ENCODE results near the gene RIBC2.
"Not testable (repeated sequence)": the region's sequence is repeated elsewhere in the genome, so short reads cannot be mapped to it uniquely, and the experiment has no call there.

The RIBC2 gene

DNA sequence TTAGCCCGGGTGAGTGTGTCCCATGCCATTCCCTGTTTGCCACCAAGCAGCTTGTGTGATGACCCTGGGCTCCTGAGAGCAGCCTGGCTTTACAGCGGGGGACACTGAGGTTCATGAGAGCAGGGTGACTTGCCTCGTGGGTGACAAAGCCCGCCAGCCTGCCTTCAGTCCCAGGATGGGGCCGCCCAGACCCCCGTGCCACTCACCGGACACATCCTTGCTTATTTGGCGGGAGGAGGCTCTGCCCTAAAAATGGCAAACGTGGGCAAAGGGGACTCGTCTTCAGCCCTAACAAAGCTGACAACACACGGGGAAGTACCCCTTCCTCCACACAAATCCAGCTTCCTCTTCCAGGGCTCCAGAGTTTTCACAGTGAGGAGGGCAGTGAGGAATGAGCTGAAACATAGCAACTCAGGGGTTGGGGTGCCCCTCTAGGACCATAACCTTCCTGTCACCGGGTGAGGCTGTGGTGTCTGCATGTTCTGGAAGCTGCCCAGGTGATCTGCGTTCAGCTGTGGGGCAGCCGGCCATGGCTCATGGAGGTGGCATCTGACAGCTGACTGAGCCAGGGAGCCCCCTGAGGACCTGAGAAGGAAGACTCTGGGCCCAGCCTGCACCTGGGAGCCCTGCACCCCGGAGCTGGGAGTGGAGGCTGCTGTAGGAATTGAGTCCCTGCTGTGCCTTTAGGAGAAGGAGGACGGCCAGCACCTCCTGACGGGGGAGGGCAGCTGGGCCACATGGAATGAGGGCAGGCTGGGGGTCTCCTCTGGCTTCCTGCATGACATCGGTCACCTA is 16.7 kb downstream of the RIBC2 start:
- TF ChIP-seq GATA1 (IDR thresholded peaks at IDR 0.05; ENCODE audit: low read depth, low read length) (no peak), POLR2A (IDR thresholded peaks at IDR 0.05; ENCODE audit: low read length) (no peak)
- DNase-seq, result no peak

DNA sequence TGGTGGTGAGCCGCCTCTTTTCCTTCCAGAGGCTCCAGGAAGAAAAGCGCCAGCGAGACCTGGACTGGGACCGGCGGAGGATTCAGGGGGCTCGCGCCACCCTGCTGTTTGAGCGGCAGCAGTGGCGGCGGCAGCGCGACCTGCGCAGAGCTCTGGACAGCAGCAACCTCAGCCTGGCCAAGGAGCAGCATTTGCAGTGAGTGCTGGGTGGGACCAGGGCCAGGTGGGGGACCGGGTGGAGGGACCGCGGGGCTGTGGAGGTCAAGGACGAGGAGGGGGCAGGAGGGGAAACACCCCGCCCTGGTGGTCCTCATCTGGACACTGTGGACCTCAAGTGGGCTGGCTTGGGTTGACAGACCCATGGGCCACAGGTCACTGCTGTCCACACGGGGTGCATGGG is 17.4 kb downstream of the RIBC2 start:
- TF ChIP-seq POLR2A (IDR thresholded peaks at IDR 0.05; ENCODE audit: low read length) (no peak), GATA1 (IDR thresholded peaks at IDR 0.05; ENCODE audit: low read depth, low read length) (no peak)
- no peak for DNase-seq

DNA sequence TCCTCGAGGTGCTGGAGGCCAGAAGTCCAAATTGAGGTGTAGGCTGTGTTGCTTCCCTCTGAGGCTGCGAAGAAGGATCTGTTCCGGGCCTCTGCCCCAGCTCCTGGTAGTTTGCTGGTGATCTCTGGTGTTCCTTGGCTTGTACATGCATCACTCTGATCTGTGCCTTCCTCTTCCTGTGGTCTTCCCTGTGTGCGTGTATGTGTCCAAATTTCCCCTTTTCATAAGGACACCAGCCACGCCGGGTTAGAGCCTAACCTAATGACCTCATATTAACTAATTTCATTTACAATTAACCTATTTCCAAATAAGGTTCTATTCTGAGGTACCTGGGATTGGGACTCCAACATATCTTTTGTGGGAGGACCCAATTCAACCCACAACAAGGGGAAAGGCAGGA is 21.5 kb downstream of the RIBC2 start:
- DNase-seq, result no peak
- no peak for TF ChIP-seq GATA1 (IDR thresholded peaks at IDR 0.05; ENCODE audit: low read depth, low read length)
- TF ChIP-seq POLR2A (IDR thresholded peaks at IDR 0.05; ENCODE audit: low read length), result no peak

DNA sequence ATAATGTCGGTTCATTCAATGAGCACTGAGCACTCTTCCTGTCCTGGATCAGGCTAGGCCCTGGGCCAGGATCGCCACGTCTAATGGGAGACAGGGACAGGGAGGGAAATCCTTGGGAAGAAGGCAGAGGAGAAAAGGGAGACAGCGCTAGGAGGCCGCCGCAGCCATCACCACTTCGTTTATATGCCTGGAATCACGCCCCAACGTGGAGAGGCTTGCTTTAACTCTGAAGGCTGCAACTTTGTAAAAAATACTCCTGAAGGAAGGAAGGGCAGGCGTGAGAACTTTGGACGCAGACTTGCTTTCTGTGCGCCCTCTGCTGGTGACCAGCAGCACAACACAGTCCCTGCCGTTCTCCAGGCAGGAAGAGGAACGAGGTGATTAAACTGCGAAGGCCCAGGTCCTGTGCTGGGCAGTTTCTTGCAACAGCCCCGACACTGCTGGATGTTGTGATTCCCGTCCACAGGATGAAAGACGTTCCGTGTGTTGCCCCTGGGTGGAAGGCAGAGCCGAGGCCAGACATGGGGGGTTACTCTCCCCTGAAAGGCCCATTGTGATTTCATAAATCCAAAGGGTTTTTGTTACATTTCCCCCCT is 22.1 kb downstream of the RIBC2 start:
- TF ChIP-seq POLR2A (IDR thresholded peaks at IDR 0.05; ENCODE audit: low read length) (no peak), GATA1 (IDR thresholded peaks at IDR 0.05; ENCODE audit: low read depth, low read length) (no peak)
- DNase-seq, result peak; percentile 77 to 87

DNA sequence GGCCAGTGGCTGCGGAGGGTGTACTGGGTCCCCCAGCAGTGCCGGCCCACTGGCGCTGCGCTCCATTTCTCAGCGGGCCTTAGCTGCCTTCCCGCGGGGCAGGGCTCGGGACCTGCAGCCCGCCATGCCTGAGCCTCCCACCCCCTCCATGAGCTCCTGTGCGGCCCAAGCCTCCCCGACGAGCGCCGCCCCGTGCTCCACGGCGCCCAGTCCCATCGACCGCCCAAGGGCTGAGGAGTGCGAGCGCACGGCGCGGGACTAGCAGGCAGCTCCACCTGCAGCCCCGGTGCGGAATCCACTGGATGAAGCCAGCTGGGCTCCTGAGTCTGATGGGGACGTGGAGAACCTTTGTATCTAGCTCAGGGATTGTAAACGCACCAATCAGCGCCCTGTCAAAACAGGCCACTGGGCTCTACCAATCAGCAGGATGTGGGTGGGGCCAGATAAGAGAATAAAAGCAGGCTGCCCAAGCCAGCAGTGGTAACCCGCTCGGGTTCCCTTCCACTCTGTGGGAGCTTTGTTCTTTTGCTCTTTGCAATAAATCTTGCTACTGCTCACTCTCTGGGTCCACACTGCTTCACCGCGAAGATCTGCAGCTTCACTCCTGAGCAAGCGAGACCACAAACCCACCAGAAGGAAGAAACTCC is 23.5 kb downstream of the RIBC2 start:
- DNase-seq, result not testable (repeated sequence)

DNA sequence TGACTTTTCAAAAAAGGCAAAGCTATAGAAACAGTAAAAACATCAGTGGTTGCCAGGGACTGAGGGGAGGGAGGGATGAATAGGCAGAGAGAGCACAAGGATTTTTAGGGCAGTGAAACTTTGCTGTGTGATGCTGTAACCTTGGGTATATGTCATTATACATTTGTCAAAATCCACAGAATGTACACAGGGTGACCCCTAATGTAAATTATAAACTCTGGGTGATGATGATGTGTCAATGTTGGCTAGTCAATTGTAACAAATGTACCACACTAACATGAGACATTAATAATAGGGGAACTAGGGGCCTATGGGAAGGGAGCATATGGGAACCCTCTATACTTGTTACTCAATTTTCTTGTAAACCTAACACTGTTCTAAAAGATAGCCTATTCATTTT is 24.8 kb downstream of the RIBC2 start:
- TF ChIP-seq GATA1 (IDR thresholded peaks at IDR 0.05; ENCODE audit: low read depth, low read length) (no peak), POLR2A (IDR thresholded peaks at IDR 0.05; ENCODE audit: low read length) (no peak)
- no peak for DNase-seq

DNA sequence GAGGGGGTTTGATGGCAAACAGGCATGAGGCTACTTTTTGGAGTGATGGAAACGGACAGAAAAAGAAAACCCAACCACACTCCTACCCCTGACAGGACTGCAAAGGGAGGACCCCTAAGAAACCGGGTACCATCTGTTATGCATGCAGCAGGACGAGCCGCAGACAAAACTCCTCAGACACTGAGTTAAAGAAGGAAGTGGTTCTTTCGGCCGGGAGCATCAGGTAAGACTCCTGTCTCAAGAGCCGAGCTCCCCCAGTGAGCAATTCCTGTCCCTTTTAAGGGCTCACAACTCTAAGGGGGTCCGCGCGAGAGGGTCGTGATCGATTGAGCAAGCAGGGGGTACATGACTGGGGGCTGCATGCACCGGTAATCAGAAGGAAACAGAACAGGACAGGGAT is 27.2 kb downstream of the RIBC2 start:
- not testable (repeated sequence) for DNase-seq

DNA sequence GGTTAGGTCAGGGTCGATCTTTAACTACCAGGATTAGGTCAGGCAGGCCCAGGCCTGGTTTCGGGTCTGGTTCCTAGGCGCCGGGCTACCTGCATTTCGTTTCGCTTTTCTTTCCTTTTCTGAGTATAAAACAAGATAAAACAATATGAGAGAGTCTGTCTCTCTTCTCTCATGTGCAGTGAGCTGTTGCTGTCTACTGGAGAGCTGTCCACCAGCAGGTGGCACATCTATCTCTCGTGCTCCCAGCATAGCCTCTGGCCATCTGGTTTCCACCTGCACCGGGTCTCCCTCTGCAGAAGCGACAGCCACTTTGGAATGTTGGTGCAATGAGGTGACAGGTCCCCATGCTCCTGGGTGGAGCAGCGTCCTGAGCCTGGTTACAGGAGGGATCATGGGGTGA is 27.6 kb downstream of the RIBC2 start:
- DNase-seq, result peak; percentile 12 to 16
- TF ChIP-seq POLR2A (IDR thresholded peaks at IDR 0.05; ENCODE audit: low read length) (no peak), GATA1 (IDR thresholded peaks at IDR 0.05; ENCODE audit: low read depth, low read length) (no peak)

DNA sequence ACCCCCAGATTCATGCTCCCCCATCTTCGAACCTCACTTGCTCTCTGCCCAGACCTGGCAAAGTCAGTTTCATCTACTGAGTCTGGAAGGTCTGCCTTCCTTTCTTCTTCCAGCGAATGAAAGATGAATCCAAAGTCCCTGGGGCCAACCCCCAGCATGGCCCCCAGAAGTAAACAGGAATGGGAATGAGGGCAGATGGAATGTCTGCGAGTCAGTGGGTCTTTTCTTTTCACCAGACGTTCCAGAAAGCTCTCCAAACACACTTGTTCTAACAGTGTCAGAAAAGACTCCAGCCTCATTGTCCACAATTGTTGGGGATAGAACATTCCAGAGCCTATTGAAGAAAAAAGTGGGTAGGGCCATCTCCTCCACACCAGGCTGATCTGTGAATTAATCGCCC is 28.6 kb downstream of the RIBC2 start:
- no peak for TF ChIP-seq GATA1 (IDR thresholded peaks at IDR 0.05; ENCODE audit: low read depth, low read length)
- TF ChIP-seq POLR2A (IDR thresholded peaks at IDR 0.05; ENCODE audit: low read length), result no peak
- no peak for DNase-seq

DNA sequence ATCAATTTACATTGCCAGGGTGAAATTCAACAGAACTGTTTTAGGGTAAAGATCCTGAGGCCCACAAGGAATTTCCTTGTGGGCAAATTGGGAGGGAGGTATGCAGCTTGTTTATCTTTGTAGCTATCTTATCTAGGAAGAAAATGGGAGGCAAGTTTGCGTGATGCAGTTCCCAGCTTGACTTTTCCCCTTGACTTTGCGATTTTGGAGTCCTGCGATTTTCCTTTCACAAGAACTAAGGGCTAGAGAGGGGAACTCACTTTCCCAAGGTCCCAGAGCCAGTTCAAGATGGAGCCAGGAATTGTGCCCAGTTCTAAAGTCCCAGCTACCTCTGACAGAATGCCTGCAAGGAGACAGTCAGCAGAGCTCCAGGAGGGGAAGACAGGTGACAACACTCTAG is 30.7 kb downstream of the RIBC2 start:
- TF ChIP-seq GATA1 (IDR thresholded peaks at IDR 0.05; ENCODE audit: low read depth, low read length) (no peak), POLR2A (IDR thresholded peaks at IDR 0.05; ENCODE audit: low read length) (no peak)
- DNase-seq, result no peak

DNA sequence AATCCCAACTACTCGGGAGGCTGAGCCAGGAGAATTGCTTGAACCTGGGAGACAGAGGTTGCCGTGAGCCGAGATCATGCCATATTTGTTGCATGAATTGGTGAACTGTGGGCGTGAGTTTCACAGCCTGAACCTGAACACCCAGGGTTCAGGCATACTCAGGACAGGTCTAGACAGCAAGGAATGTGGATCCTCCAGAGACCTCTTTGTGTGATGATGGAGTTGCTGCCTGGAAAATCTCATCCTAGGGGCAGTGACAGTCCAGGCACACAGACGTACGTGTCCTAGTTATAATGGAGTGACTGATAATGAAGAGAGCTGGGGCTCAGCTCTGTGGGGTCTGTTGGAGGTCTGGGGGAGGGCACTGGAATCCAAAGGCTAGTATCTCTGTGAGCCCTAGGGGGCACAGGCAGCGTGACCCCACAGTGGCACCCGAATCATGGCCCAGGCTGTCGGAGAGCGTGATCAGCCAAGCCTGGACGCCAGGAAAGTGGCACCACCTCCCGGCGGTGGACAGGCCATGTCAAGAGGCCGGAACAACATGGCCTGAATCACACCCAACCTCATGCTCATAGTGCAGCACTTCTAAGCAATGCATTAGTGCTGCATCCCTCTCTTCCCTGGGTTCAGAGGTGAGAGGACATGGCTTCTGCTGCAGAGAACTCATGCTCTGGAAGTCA is 31.7 kb downstream of the RIBC2 start:
- DNase-seq, result no peak
- no peak for TF ChIP-seq POLR2A (IDR thresholded peaks at IDR 0.05; ENCODE audit: low read length)
- TF ChIP-seq GATA1 (IDR thresholded peaks at IDR 0.05; ENCODE audit: low read depth, low read length), result no peak

DNA sequence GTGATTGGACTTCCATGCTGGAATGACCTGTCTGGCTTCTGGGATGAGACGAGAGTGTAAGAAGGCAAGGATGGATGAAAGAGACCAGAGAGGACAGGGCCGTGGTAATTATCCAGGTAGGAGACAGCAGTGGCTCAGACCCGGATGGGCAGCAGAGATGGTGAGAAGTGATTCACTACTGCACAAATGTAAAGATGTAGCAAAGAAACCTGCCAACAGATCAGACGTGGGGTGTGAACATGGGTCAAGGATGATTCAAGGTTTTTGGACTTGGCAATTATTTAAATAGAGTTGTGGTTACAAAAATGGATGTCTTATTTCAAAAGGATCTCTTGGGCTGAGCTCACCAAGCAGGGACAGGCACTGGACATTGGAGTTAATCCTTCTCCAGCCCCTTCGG is 32.7 kb downstream of the RIBC2 start:
- TF ChIP-seq POLR2A (IDR thresholded peaks at IDR 0.05; ENCODE audit: low read length) (no peak), GATA1 (IDR thresholded peaks at IDR 0.05; ENCODE audit: low read depth, low read length) (no peak)
- DNase-seq, result no peak

DNA sequence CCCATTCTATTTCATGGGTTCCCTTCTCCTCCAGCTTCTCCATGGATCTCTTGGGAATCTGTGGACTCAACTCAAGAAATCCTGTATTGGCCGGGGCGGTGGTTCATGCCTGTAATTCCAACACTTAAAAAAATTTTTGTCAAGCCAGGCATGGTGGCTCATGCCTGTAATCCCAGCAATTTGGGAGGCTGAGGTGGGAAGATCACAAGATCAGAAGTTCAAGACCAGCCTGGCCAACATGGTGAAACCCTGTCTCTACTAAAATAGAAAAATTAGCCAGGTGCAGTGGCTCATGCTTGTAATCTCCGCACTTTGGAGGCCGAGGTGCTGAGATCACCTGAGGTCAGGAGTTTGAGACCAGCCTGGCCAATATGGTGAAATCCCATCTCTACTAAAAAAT is 34.1 kb downstream of the RIBC2 start:
- DNase-seq, result not testable (repeated sequence)

DNA sequence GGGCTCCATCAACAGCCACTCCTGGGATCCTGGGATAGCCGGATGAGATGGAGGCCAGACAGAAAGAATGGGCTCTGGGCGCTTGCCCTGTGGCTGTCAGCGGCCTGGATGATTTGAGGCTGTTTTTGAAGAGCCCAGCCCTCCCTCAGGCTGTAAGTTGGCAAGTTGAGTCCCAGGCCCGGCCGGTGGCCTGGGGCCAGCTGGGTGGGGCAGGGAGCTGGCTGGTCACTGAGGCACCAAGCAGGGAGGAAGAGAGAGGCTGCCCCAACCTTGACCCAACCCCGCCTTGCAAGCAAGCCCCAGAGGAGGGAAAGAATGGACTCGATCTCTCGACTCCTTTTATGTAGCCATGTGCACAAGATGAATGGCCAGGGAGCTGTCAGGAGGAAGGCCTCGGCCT is 34.9 kb downstream of the RIBC2 start:
- DNase-seq, result no peak
- TF ChIP-seq POLR2A (IDR thresholded peaks at IDR 0.05; ENCODE audit: low read length), result no peak
- TF ChIP-seq GATA1 (IDR thresholded peaks at IDR 0.05; ENCODE audit: low read depth, low read length), result no peak

DNA sequence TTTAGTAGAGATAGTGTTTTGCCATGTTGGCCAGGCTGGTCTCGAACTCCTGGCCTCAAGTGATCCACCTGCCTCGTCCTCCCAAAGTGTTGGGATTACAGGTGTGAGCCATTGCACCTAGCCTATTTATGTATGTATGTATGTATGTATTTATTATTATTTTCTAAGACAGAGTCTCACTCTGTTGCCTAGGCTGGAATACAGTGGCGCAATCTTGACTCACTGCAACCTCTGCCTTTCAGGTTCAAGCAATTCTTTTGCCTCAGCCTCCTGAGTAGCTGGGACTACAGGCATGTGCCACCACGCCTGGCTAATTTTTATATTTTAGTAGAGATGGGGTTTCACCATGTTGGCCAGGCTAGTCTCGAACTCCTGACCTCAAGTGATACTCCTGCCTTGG is 35.9 kb downstream of the RIBC2 start:
- DNase-seq, result not testable (repeated sequence)

All from erythroblast (primary cell).